Panc1 (cell line): ENCODE data around the gene GLRX.

Experiments
- CTCF ChIP-seq: fragments of 450-650 bp; IDR thresholded peaks from 2 replicates; pipeline ENCODE4 v1.5.1; 2017; ENCODE audit warnings: mild to moderate bottlenecking
- REST ChIP-seq, 2 experiments: IDR thresholded peaks; 2 replicates each; pipeline ENCODE4 v1.6.1; 2011 to 2012; ENCODE audit warnings: low read depth in 2 of 2, control low read depth in 1 of 2, low read length in 1 of 2, mild to moderate bottlenecking in 1 of 2, moderate library complexity in 1 of 2; ENCODE audit not compliant: insufficient read depth in 1 of 2

DNA sequence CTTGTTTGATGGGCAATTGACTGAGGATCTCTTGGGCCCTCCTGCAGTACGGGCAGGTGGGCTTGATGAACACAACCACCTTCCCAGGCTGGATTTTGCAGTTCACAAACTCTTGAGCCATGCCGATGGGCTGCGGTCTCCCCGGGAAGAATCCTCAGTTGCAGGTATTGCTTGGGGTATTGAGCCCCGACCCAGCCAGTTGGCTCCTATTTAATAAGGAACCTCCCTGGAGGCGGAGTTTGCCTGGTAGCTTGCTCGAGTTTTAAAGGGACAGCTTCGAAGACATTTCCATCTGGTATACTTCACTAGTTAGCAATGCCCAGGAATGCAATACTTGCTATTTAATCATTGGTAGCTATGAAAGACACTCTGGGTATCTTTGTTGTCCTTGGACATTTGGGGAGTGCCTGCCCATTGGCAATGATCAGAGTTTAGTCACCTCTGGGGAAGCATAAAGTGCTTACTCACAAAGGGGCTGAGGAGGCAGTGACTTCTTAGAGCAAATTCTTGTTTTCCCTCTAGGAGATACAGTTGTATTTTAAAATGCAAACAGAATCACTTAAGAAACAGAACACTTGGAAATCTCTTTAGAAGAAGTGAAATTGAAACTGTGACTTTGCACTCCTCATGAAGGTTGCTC lies at the start of gene GLRX:
- TF ChIP-seq CTCF (no peak), REST (IDR thresholded peaks at IDR 0.05; ENCODE audit: insufficient read depth in 1 of 2, low read depth in 2 of 2, low read length in 1 of 2) (no peak)
